Activated CD4-positive, alpha-beta T cell treated with anti-CD3 and anti-CD28 coated beads, Interleukin-2, amount 10 ng/mL, durations not matched to agents 7 days and 5 days (primary cell): Measurements from ENCODE around the gene PRRT1B. TPM values are rescaled to one million over a fixed set of nuclear protein-coding genes. Genes with fewer than 3 reads are reported as not detected.
"Not testable (repeated sequence)": the region's sequence is repeated elsewhere in the genome, so short reads cannot be mapped to it uniquely, and the experiment has no call there.

ENCODE experiments used
- CTCF ChIA-PET: fragments of 350-600 bp; sonication (Branson Sonifier 250); formaldehyde crosslinking; loops from one replicate; lab custom pipeline; 2021; ENCODE audit warnings: antibody characterized with exemption; lab: Charles Lee
- POLR2A ChIA-PET: fragments of 350-600 bp; sonication (Branson Sonifier 250); formaldehyde crosslinking; loops from one replicate; lab custom pipeline; 2021; ENCODE audit warnings: antibody characterized with exemption; lab: Charles Lee
- DNase-seq: peaks from one replicate; pipeline ENCODE4 v3.0.0-alpha.2; 2020
- H3K27ac Mint-ChIP-seq: one replicate; pipeline ENCODE4 v1.8.0; 2021; ENCODE audit warnings: mild to moderate bottlenecking, moderate library complexity, mixed read lengths
- H3K27me3 Mint-ChIP-seq: one replicate; pipeline ENCODE4 v1.8.0; 2021; ENCODE audit warnings: mixed read lengths
- H3K36me3 Mint-ChIP-seq: one replicate; pipeline ENCODE4 v1.8.0; 2021; ENCODE audit warnings: low read depth, mixed read lengths
- H3K4me1 Mint-ChIP-seq: one replicate; pipeline ENCODE4 v1.8.0; 2021; ENCODE audit warnings: mixed read lengths
- H3K4me3 Mint-ChIP-seq: one replicate; pipeline ENCODE4 v1.8.0; 2021; ENCODE audit warnings: mild to moderate bottlenecking, moderate library complexity, mixed read lengths
- H3K9me3 Mint-ChIP-seq: one replicate; pipeline ENCODE4 v1.8.0; 2021; ENCODE audit warnings: mixed read lengths
- total RNA-seq, 2 experiments: library from RNA; stranded (reverse); gene quantifications; one replicate each; pipeline ENCODE4 v1.2.3, GENCODE V29; 2021

Gene PRRT1B
- total RNA-seq, 2 experiments from 2014 or later = not detected

- DNase-seq = no peak
- Mint-ChIP-seq H3K4me1 (no peaks in the 10 kb centered on the region), H3K27ac (no peak overlapping the region), H3K9me3 (no peaks in the 10 kb centered on the region), H3K4me3 (no peak overlapping the region), H3K27me3 (no peaks in the 10 kb centered on the region), H3K36me3 (peaks cover 44% of the 10 kb centered on the region)
- POLR2A ChIA-PET = no interaction called here
- CTCF ChIA-PET = interaction anchor here (0.8 to 1.3 kb wide), 2 partner anchors 9 to 215 kb away, joined by 3 read pairs; no protein-coding TSS in a partner anchor
These were observed 32.1 kb upstream of the PRRT1B start for GRCh38 chr9:131513177-131513576.

GRCh38 chr9:131515559-131516031, 29.7 kb upstream of the PRRT1B start:
- H3K9me3 Mint-ChIP-seq, H3K27me3 Mint-ChIP-seq, CTCF ChIA-PET, DNase-seq, H3K27ac Mint-ChIP-seq, H3K4me1 Mint-ChIP-seq, H3K4me3 Mint-ChIP-seq: not testable (repeated sequence)
- POLR2A ChIA-PET = interaction anchor here (0.5 kb wide), 1 partner anchor 191 kb away, joined by 3 read pairs; no protein-coding TSS in a partner anchor
- H3K36me3 Mint-ChIP-seq = peaks cover 55% of the 10 kb centered on the region

GRCh38 chr9:131516100-131516499, 29.2 kb upstream of the PRRT1B start:
- no peak for DNase-seq
- H3K27me3 Mint-ChIP-seq = no peaks in the 10 kb centered on the region
- no peaks in the 10 kb centered on the region for H3K9me3 Mint-ChIP-seq
- no peak overlapping the region for H3K4me3 Mint-ChIP-seq
- no peaks in the 10 kb centered on the region for H3K4me1 Mint-ChIP-seq
- POLR2A ChIA-PET = no interaction called here
- H3K36me3 Mint-ChIP-seq = peaks cover 52% of the 10 kb centered on the region
- CTCF ChIA-PET = no interaction called here
- no peak overlapping the region for H3K27ac Mint-ChIP-seq

GRCh38 chr9:131516930-131517329, 28.4 kb upstream of the PRRT1B start:
- Mint-ChIP-seq H3K27me3 (no peaks in the 10 kb centered on the region), H3K27ac (no peak overlapping the region), H3K4me3 (no peak overlapping the region), H3K9me3 (no peaks in the 10 kb centered on the region), H3K36me3 (peaks cover 51% of the 10 kb centered on the region), H3K4me1 (no peaks in the 10 kb centered on the region)
- ChIA-PET CTCF (no interaction called here), POLR2A (no interaction called here)
- no peak for DNase-seq

GRCh38 chr9:131517761-131518190, 27.5 kb upstream of the PRRT1B start:
- POLR2A ChIA-PET = no interaction called here

GRCh38 chr9:131518553-131518952, 26.8 kb upstream of the PRRT1B start:
- POLR2A ChIA-PET = no interaction called here
- peaks cover 45% of the 10 kb centered on the region for H3K36me3 Mint-ChIP-seq
- H3K9me3 Mint-ChIP-seq = no peaks in the 10 kb centered on the region
- H3K4me1 Mint-ChIP-seq = no peaks in the 10 kb centered on the region
- DNase-seq = no peak
- H3K4me3 Mint-ChIP-seq = no peak overlapping the region
- CTCF ChIA-PET = interaction anchor here (2.1 kb wide), 1 partner anchor 221 kb away, joined by 5 read pairs; the partner anchor contains the start of gene RAPGEF1
- H3K27me3 Mint-ChIP-seq = no peaks in the 10 kb centered on the region
- no peak overlapping the region for H3K27ac Mint-ChIP-seq

More at GRCh38 chr9:131517761-131518190, 27.5 kb upstream of the PRRT1B start:
- no peaks in the 10 kb centered on the region for H3K9me3 Mint-ChIP-seq
- H3K4me1 Mint-ChIP-seq = no peaks in the 10 kb centered on the region
- H3K27ac Mint-ChIP-seq = no peak overlapping the region
- CTCF ChIA-PET = interaction anchor here (2.1 kb wide), 1 partner anchor 222 kb away, joined by 5 read pairs; the partner anchor contains the start of gene RAPGEF1
- no peak for DNase-seq
- no peak overlapping the region for H3K4me3 Mint-ChIP-seq
- H3K36me3 Mint-ChIP-seq = peaks cover 47% of the 10 kb centered on the region
- no peaks in the 10 kb centered on the region for H3K27me3 Mint-ChIP-seq

GRCh38 chr9:131520503-131520902, 24.8 kb upstream of the PRRT1B start:
- Mint-ChIP-seq H3K4me3 (no peak overlapping the region), H3K27ac (no peak overlapping the region), H3K36me3 (peaks cover 48% of the 10 kb centered on the region), H3K4me1 (no peaks in the 10 kb centered on the region), H3K27me3 (no peaks in the 10 kb centered on the region), H3K9me3 (no peaks in the 10 kb centered on the region)
- POLR2A ChIA-PET = no interaction called here
- CTCF ChIA-PET = no interaction called here
- no peak for DNase-seq

- DNase-seq = no peak
- no peak overlapping the region for H3K27ac Mint-ChIP-seq
- no peaks in the 10 kb centered on the region for H3K27me3 Mint-ChIP-seq
- CTCF ChIA-PET = no interaction called here
- POLR2A ChIA-PET = no interaction called here
- no peaks in the 10 kb centered on the region for H3K9me3 Mint-ChIP-seq
- H3K4me1 Mint-ChIP-seq = no peaks in the 10 kb centered on the region
- H3K4me3 Mint-ChIP-seq = no peak overlapping the region
- H3K36me3 Mint-ChIP-seq = peaks cover 55% of the 10 kb centered on the region
These were observed 24.1 kb upstream of the PRRT1B start for GRCh38 chr9:131521203-131521602.

GRCh38 chr9:131521822-131522221, 23.5 kb upstream of the PRRT1B start:
- POLR2A ChIA-PET = no interaction called here
- Mint-ChIP-seq H3K4me3 (no peak overlapping the region), H3K27me3 (no peaks in the 10 kb centered on the region), H3K9me3 (no peaks in the 10 kb centered on the region), H3K36me3 (peaks cover 61% of the 10 kb centered on the region), H3K4me1 (no peaks in the 10 kb centered on the region), H3K27ac (peak overlapping the region; percentile 31)
- no peak for DNase-seq
- CTCF ChIA-PET = no interaction called here

- H3K4me1 Mint-ChIP-seq = no peaks in the 10 kb centered on the region
- ChIA-PET CTCF (interaction anchor here (0.8 to 1.5 kb wide), 2 partner anchors 9 to 121 kb away, joined by 3 read pairs; no protein-coding TSS in a partner anchor), POLR2A (no interaction called here)
- no peaks in the 10 kb centered on the region for H3K9me3 Mint-ChIP-seq
- no peaks in the 10 kb centered on the region for H3K27me3 Mint-ChIP-seq
- DNase-seq = no peak
- H3K36me3 Mint-ChIP-seq = peaks cover 63% of the 10 kb centered on the region
- H3K4me3 Mint-ChIP-seq = no peak overlapping the region
- H3K27ac Mint-ChIP-seq = no peak overlapping the region
These were observed 22.9 kb upstream of the PRRT1B start for GRCh38 chr9:131522257-131523085.

GRCh38 chr9:131523086-131523388, 22.3 kb upstream of the PRRT1B start:
- H3K36me3 Mint-ChIP-seq = peaks cover 58% of the 10 kb centered on the region
- ChIA-PET CTCF (interaction anchor here (0.8 to 1.5 kb wide), 2 partner anchors 10 to 121 kb away, joined by 3 read pairs; no protein-coding TSS in a partner anchor), POLR2A (no interaction called here)
- no peak overlapping the region for H3K27ac Mint-ChIP-seq
- no peaks in the 10 kb centered on the region for H3K9me3 Mint-ChIP-seq
- H3K27me3 Mint-ChIP-seq = no peaks in the 10 kb centered on the region
- DNase-seq = no peak
- H3K4me3 Mint-ChIP-seq = no peak overlapping the region
- H3K4me1 Mint-ChIP-seq = peaks cover under 1% of the 10 kb centered on the region

GRCh38 chr9:131523451-131524435, 21.6 kb upstream of the PRRT1B start:
- Mint-ChIP-seq H3K27me3 (no peaks in the 10 kb centered on the region), H3K36me3 (peaks cover 57% of the 10 kb centered on the region), H3K4me3 (no peak overlapping the region), H3K4me1 (peaks cover 8% of the 10 kb centered on the region), H3K27ac (no peak overlapping the region), H3K9me3 (no peaks in the 10 kb centered on the region)
- POLR2A ChIA-PET = no interaction called here
- CTCF ChIA-PET = interaction anchor here (1.5 kb wide), 1 partner anchor 120 kb away, joined by 3 read pairs; no protein-coding TSS in a partner anchor
- no peak for DNase-seq
